Endothelial cell of umbilical vein (primary cell): ENCODE data around the gene PLEKHA3. TPM values are rescaled to one million over a fixed set of nuclear protein-coding genes. Genes with fewer than 3 reads are reported as not detected.

ENCODE experiments used
- Bru-seq: library from RNA; stranded (reverse); fragments of 400-500 nt; gene quantifications from one replicate; lab custom pipeline; 2021; lab: Mats Ljungman, UMichigan
- BruChase-seq, 2 experiments: library from RNA; stranded (reverse); fragments of 400-500 nt; gene quantifications; one replicate each; lab custom pipeline; 2021; lab: Mats Ljungman, UMichigan
- BruUV-seq: library from RNA; stranded (reverse); fragments of 400-500 nt; replicated peaks from 2 replicates; lab custom pipeline; 2021; lab: Mats Ljungman, UMichigan
- CTCF ChIA-PET: fragments of 300-600, 350-600 bp; sonication (Branson Sonifier 250); formaldehyde crosslinking; loops from one replicate; lab custom pipeline; 2021; ENCODE audit warnings: antibody characterized with exemption, inconsistent platforms; lab: Charles Lee
- POLR2A ChIA-PET: fragments of 300-600, 350-600 bp; sonication (Branson Sonifier 250); formaldehyde crosslinking; loops from one replicate; lab custom pipeline; 2021; ENCODE audit warnings: antibody characterized with exemption, inconsistent platforms; lab: Charles Lee
- DNase-seq: peaks from one replicate; pipeline ENCODE4 v3.0.0-alpha.2; 2011; ENCODE audit warnings: low read depth, low spot score
- FAIRE-seq: peaks from 2 replicates; lab custom pipeline; 2011; peaks lifted over from hg19 to GRCh38; lab: Jason Lieb, UNC
- H2AFZ ChIP-seq: 2 replicates; pipeline ENCODE4 v1.6.0; 2012; ENCODE audit warnings: low read depth, low read length, control low read depth, inconsistent platforms
- H3K27ac ChIP-seq: 2 replicates; pipeline ENCODE4 v1.5.1; 2011; ENCODE audit warnings: low read depth, mild to moderate bottlenecking, control low read depth, low read length, moderate library complexity; ENCODE audit not compliant: insufficient read depth
- H3K27me3 ChIP-seq, 2 experiments: 2 replicates each; pipeline versions ENCODE4 v1.6.0 to v1.6.1; 2011; ENCODE audit warnings: low read length in 2 of 2, mixed read lengths in 1 of 2; ENCODE audit not compliant: control insufficient read depth in 2 of 2, insufficient read depth in 2 of 2
- H3K36me3 ChIP-seq, 2 experiments: 2 replicates in 1 of 2; 3 replicates in 1 of 2; pipeline ENCODE4 v1.5.1; 2011; ENCODE audit warnings: low read length in 2 of 2, mild to moderate bottlenecking in 1 of 2, moderate library complexity in 1 of 2; ENCODE audit not compliant: control insufficient read depth in 2 of 2, insufficient read depth in 2 of 2; ENCODE audit errors: extremely low read depth in 1 of 2
- H3K4me1 ChIP-seq: 3 replicates; pipeline ENCODE4 v1.5.1; 2011; ENCODE audit warnings: mild to moderate bottlenecking, low read length; ENCODE audit not compliant: control insufficient read depth, insufficient read depth; ENCODE audit errors: extremely low read depth
- H3K4me2 ChIP-seq: 2 replicates; pipeline ENCODE4 v1.6.1; 2011; ENCODE audit warnings: low read length, control low read depth, mixed read lengths; ENCODE audit not compliant: insufficient read depth
- H3K4me3 ChIP-seq, 3 experiments: fragments of 200-600 bp in 1 of 3; sonication (generic), shearing (Covaris generic) in 1 of 3; replicated peaks in 1 of 3; 2 replicates each; pipeline ENCODE4 v1.5.1; 2011 to 2016; ENCODE audit warnings: control low read depth in 3 of 3, low read length in 3 of 3, mild to moderate bottlenecking in 2 of 3, inconsistent platforms in 1 of 3, low read depth in 1 of 3, moderate library complexity in 1 of 3; ENCODE audit not compliant: insufficient read depth in 1 of 3
- H3K79me2 ChIP-seq: 2 replicates; pipeline ENCODE4 v1.6.0; 2012; ENCODE audit warnings: low read length, inconsistent platforms; ENCODE audit not compliant: control insufficient read depth, insufficient read depth
- H3K9ac ChIP-seq: replicated peaks from 2 replicates; pipeline ENCODE3; 2011; ENCODE audit warnings: low read length, control low read depth; ENCODE audit not compliant: insufficient read depth; ENCODE audit errors: extremely low read depth
- H3K9me1 ChIP-seq: replicated peaks from 3 replicates; pipeline ENCODE4 v1.6.0; 2011; ENCODE audit warnings: mild to moderate bottlenecking, low read length; ENCODE audit not compliant: control insufficient read depth, insufficient read depth; ENCODE audit errors: extremely low read depth
- H3K9me3 ChIP-seq: replicated peaks from 2 replicates; pipeline ENCODE4 v1.5.1; 2012; ENCODE audit warnings: low read length, inconsistent platforms; ENCODE audit not compliant: control insufficient read depth, insufficient read depth
- H4K20me1 ChIP-seq: replicated peaks from 2 replicates; pipeline ENCODE3; 2011; ENCODE audit warnings: mild to moderate bottlenecking, low read length; ENCODE audit not compliant: control insufficient read depth, insufficient read depth; ENCODE audit errors: extremely low read depth
- CTCF ChIP-seq, 2 donors: IDR thresholded peaks; 1 replicate in 1 of 2; 2 replicates in 1 of 2; pipeline ENCODE4 v1.5.1; 2011; ENCODE audit warnings: low read length in 2 of 2, mild to moderate bottlenecking in 2 of 2, moderate library complexity in 2 of 2, control low read depth in 1 of 2, inconsistent platforms in 1 of 2, low read depth in 1 of 2; ENCODE audit not compliant: insufficient read depth in 1 of 2; ENCODE audit errors: extremely low read depth in 1 of 2
- EZH2 ChIP-seq: IDR thresholded peaks from 2 replicates; pipeline ENCODE4 v1.6.1; 2012; ENCODE audit warnings: borderline replicate concordance, low read depth, mild to moderate bottlenecking, moderate library complexity, low read length, inconsistent platforms; ENCODE audit not compliant: severe bottlenecking
- JUN ChIP-seq: IDR thresholded peaks from 2 replicates; pipeline ENCODE4 v1.6.1; 2011; ENCODE audit warnings: borderline replicate concordance, low read depth; ENCODE audit not compliant: insufficient read length, insufficient read depth
- MAX ChIP-seq: IDR thresholded peaks from 2 replicates; pipeline ENCODE4 v1.6.1; 2011; ENCODE audit not compliant: insufficient read depth, insufficient read length
- MYC ChIP-seq: IDR thresholded peaks from one replicate; pipeline ENCODE4 v1.6.1; 2011; ENCODE audit warnings: mild to moderate bottlenecking, low read depth, low read length
- POLR2A ChIP-seq: IDR thresholded peaks from 2 replicates; pipeline ENCODE4 v1.6.1; 2012; ENCODE audit warnings: low read depth, mild to moderate bottlenecking, control low read depth, low read length
- POLR2AphosphoS5 ChIP-seq: IDR thresholded peaks from 2 replicates; pipeline ENCODE4 v1.6.1; 2012; ENCODE audit warnings: low read depth, mild to moderate bottlenecking, control low read depth, low read length, moderate library complexity; ENCODE audit not compliant: insufficient read depth
- dilution Hi-C: fragments of 300-500 bp; cut with MboI; formaldehyde crosslinking; loops from one replicate; pipeline ENCODE4 v1.15.0; 2019; ENCODE audit warnings: low sequenced_read_pairs; ENCODE audit not compliant: extremely low pct_ligation_motif_present
- intact Hi-C: fragments of 100-400 bp; cut with micrococcal nuclease; formaldehyde crosslinking; loops from one replicate; pipeline ENCODE4 v1.10.0; 2022
- long read RNA-seq: library from polyadenylated mRNA; stranded (forward); transcript quantifications from one replicate; pipeline ENCODE4 v2.0.0, GENCODE V29; 2021
- polyA minus RNA-seq, 3 experiments: library from RNA; depleted of rRNA, polyadenylated mRNA; stranded (reverse); fragments of >200 nt; gene quantifications; 1 replicate in 1 of 3; 2 replicates in 2 of 3; pipeline ENCODE4 v1.2.3, GENCODE V29; 2011
- polyA plus RNA-seq, 4 experiments: library from polyadenylated mRNA; depleted of rRNA in 3 of 4; stranded (reverse) in 3 of 4; unstranded in 1 of 4; fragments of >200 nt; gene quantifications; 2 replicates each; pipeline versions ENCODE4 v1.2.1 to v1.2.3, GENCODE V29; 2011 to 2012; ENCODE audit warnings: missing spikeins in 1 of 4
- total RNA-seq: library from RNA; stranded (reverse); gene quantifications from 2 replicates; pipeline ENCODE4 v1.2.3, GENCODE V29; 2021

Gene PLEKHA3
- total RNA-seq, result 24.6 and 26.6 TPM in 2 replicates
- 2.7 and 4.1 TPM in 2 replicates for polyA plus RNA-seq
- 8.2 and 9.5 TPM in 2 replicates for polyA plus RNA-seq (2011; cell fraction: cytosol; rRNA removed)
- 5.2 and 10.8 TPM in 2 replicates for polyA plus RNA-seq (2011; cell fraction: nucleus; rRNA removed)
- 11.3 and 15.2 TPM in 2 replicates for polyA plus RNA-seq (2012)
- 7.1 and 10.3 TPM in 2 replicates for polyA minus RNA-seq
- 3.6 TPM for polyA minus RNA-seq (2011; cell fraction: cytosol; rRNA and poly(A)+ RNA removed)
- polyA minus RNA-seq (2011; cell fraction: nucleus; rRNA and poly(A)+ RNA removed), result 7.2 and 9.5 TPM in 2 replicates
- percentile 79 among the genes with signal in this experiment for Bru-seq, nascent RNA
- BruChase-seq, experiment 1, labeled RNA remaining after a 6-hour chase, result percentile 88 among the genes with signal in this experiment
- percentile 84 among the genes with signal in this experiment for BruChase-seq, experiment 2, labeled RNA remaining after a 2-hour chase
- long read RNA-seq, full-length matches to known transcripts, result 47 of 56 reads
- long read RNA-seq, partial matches to known transcripts, result 0 of 56 reads
- long read RNA-seq, other reads (novel, unspliced or antisense), result 9 of 56 reads

GRCh38 chr2:178480227-178481181, at the start of gene PLEKHA3:
PLEKHA3 (plus strand) TSS chr2:178480457; CDS start chr2:178480870, 413 bp downstream.
- no peaks in the 10 kb centered on the region for H3K9me1 ChIP-seq
- ChIA-PET CTCF (interaction anchor here (1.2 kb wide), 2 partner anchors 42 to 66 kb away, joined by 3 to 8 read pairs; no protein-coding TSS in a partner anchor), POLR2A (interaction anchor here (1.4 kb wide), 1 partner anchor 29 kb away, joined by 10 read pairs; the partner anchor contains the start of genes PJVK and PRKRA)
- no TSS peak for BruUV-seq
- peak; percentile 97 for DNase-seq
- peak within 1 kb of the TSS; percentile 98 for H3K4me2 ChIP-seq
- peak within 1 kb of the TSS; percentile 42 for H3K27ac ChIP-seq
- intact Hi-C loops (loop anchor here (1.0 to 10.0 kb wide), 4 partner anchors 43 to 782 kb away; partner anchors contain the start of gene SESTD1), dilution Hi-C loops (no loop called here)
- peak; percentile 89 for FAIRE-seq
- H2AFZ ChIP-seq, result peak within 1 kb of the TSS; percentile 52
- H3K36me3 ChIP-seq, result no peaks in the 10 kb centered on the region
- H3K4me1 ChIP-seq, result peaks cover 37% of the 10 kb centered on the region
- H4K20me1 ChIP-seq, result no peaks in the 10 kb centered on the region
- peak within 1 kb of the TSS; percentile 62 to 91 (median 90) for H3K4me3 ChIP-seq
- peaks cover 49% of the 10 kb centered on the region for H3K79me2 ChIP-seq
- peak within 1 kb of the TSS; percentile 70 for H3K9ac ChIP-seq
- no peaks in the 10 kb centered on the region for H3K27me3 ChIP-seq
- H3K9me3 ChIP-seq, result no peaks in the 10 kb centered on the region
- peak; percentile 71 for TF ChIP-seq POLR2AphosphoS5
- TF ChIP-seq MAX, result no peak
- peak; percentile 65 for TF ChIP-seq POLR2A
- TF ChIP-seq MYC, result no peak
- TF ChIP-seq JUN, result no peak
- TF ChIP-seq CTCF (IDR thresholded peaks at IDR 0.05; ENCODE audit: extremely low read depth in 1 of 2, insufficient read depth in 1 of 2, low read depth in 1 of 2, low read length in 2 of 2), result no peak
- no peak for TF ChIP-seq EZH2
